Measurements from ENCODE around the gene SIMC1. TPM values are rescaled to one million over a fixed set of nuclear protein-coding genes. Genes with fewer than 3 reads are reported as not detected.
A peak's percentile ranks its signal among the peaks of the same experiment; 100 is the strongest.

Gene SIMC1
- total RNA-seq, 1 experiment from 2014 or later: 31.8 TPM

- Mint-ChIP-seq H3K36me3 (ENCODE audit: insufficient read depth, unreplicated experiment) (peaks cover 47% of the 10 kb centered on the region), H3K27ac (ENCODE audit: unreplicated experiment) (no peak overlapping the region), H3K27me3 (ENCODE audit: unreplicated experiment) (no peaks in the 10 kb centered on the region), H3K9me3 (ENCODE audit: low read depth, unreplicated experiment) (no peaks in the 10 kb centered on the region), H3K4me3 (ENCODE audit: low read depth, unreplicated experiment) (no peak overlapping the region), H3K4me1 (ENCODE audit: low read depth, unreplicated experiment) (peaks cover 23% of the 10 kb centered on the region)
- intact Hi-C loops (cut with micrococcal nuclease; ENCODE audit: unreplicated experiment): no loop called here
- no peak for DNase-seq
- CTCF ChIA-PET: no interaction called here
- TF ChIP-seq CTCF (IDR thresholded peaks at IDR 0.05; ENCODE audit: unreplicated experiment): no peak
- BruUV-seq (replicated peaks): no TSS peak
Observed at GRCh38 chr5:176384366-176384930, 146.2 kb downstream of the SIMC1 start.

GRCh38 chr5:176384991-176385390, 146.8 kb downstream of the SIMC1 start:
- H3K4me3 Mint-ChIP-seq (ENCODE audit: low read depth, unreplicated experiment): no peak overlapping the region
- BruUV-seq (replicated peaks): no TSS peak
- intact Hi-C loops (cut with micrococcal nuclease; ENCODE audit: unreplicated experiment): no loop called here
- no peak overlapping the region for H3K27ac Mint-ChIP-seq (ENCODE audit: unreplicated experiment)
- H3K4me1 Mint-ChIP-seq (ENCODE audit: low read depth, unreplicated experiment): peaks cover 23% of the 10 kb centered on the region
- CTCF ChIA-PET: no interaction called here
- H3K36me3 Mint-ChIP-seq (ENCODE audit: insufficient read depth, unreplicated experiment): peaks cover 48% of the 10 kb centered on the region
- no peak for DNase-seq
- no peak for TF ChIP-seq CTCF (IDR thresholded peaks at IDR 0.05; ENCODE audit: unreplicated experiment)
- no peaks in the 10 kb centered on the region for H3K9me3 Mint-ChIP-seq (ENCODE audit: low read depth, unreplicated experiment)
- H3K27me3 Mint-ChIP-seq (ENCODE audit: unreplicated experiment): no peaks in the 10 kb centered on the region

GRCh38 chr5:176386491-176386890, 148.3 kb downstream of the SIMC1 start:
- BruUV-seq (replicated peaks): no TSS peak
- TF ChIP-seq CTCF (IDR thresholded peaks at IDR 0.05; ENCODE audit: unreplicated experiment): no peak
- Mint-ChIP-seq H3K9me3 (ENCODE audit: low read depth, unreplicated experiment) (no peaks in the 10 kb centered on the region), H3K4me3 (ENCODE audit: low read depth, unreplicated experiment) (peak overlapping the region; percentile 85), H3K4me1 (ENCODE audit: low read depth, unreplicated experiment) (peaks cover 23% of the 10 kb centered on the region), H3K27ac (ENCODE audit: unreplicated experiment) (no peak overlapping the region), H3K27me3 (ENCODE audit: unreplicated experiment) (no peaks in the 10 kb centered on the region), H3K36me3 (ENCODE audit: insufficient read depth, unreplicated experiment) (peaks cover 58% of the 10 kb centered on the region)
- intact Hi-C loops (cut with micrococcal nuclease; ENCODE audit: unreplicated experiment): no loop called here
- DNase-seq: no peak
- CTCF ChIA-PET: no interaction called here

GRCh38 chr5:176387384-176387925, 149.2 kb downstream of the SIMC1 start:
- intact Hi-C loops (cut with micrococcal nuclease; ENCODE audit: unreplicated experiment): no loop called here
- Mint-ChIP-seq H3K4me3 (ENCODE audit: low read depth, unreplicated experiment) (peak overlapping the region; percentile 85), H3K27me3 (ENCODE audit: unreplicated experiment) (no peaks in the 10 kb centered on the region), H3K9me3 (ENCODE audit: low read depth, unreplicated experiment) (no peaks in the 10 kb centered on the region), H3K36me3 (ENCODE audit: insufficient read depth, unreplicated experiment) (peaks cover 62% of the 10 kb centered on the region), H3K27ac (ENCODE audit: unreplicated experiment) (peak overlapping the region; percentile 94), H3K4me1 (ENCODE audit: low read depth, unreplicated experiment) (peaks cover 23% of the 10 kb centered on the region)
- CTCF ChIA-PET: interaction anchor here (1.4 kb wide), 1 partner anchor 657 kb away, joined by 5 read pairs; no protein-coding TSS in a partner anchor
- no peak for DNase-seq
- no peak for TF ChIP-seq CTCF (IDR thresholded peaks at IDR 0.05; ENCODE audit: unreplicated experiment)
- BruUV-seq (replicated peaks): TSS peak; percentile 64
